ENCODE data around the gene PRDM16. TPM values are rescaled to one million over a fixed set of nuclear protein-coding genes. Genes with fewer than 3 reads are reported as not detected.

Gene PRDM16
- total and polyA plus RNA-seq, 2 of the 8 experiments (the other 6 are each of a cell fraction or from before 2014, with no cell fraction given): 0.39 to 0.43 TPM

GRCh38 chr1:3330771-3331245, 261.8 kb downstream of the PRDM16 start:
- no peak overlapping the region for H4K91ac ChIP-seq (replicated peaks; ENCODE audit: insufficient read length, low read length)
- H3K4me2 ChIP-seq (ENCODE audit: insufficient read depth in 1 of 2, low read depth in 2 of 2, low read length in 2 of 2): no peak overlapping the region
- H3K4me1 ChIP-seq (replicated peaks in 1 of 4; ENCODE audit: control insufficient read depth in 3 of 4, insufficient read depth in 4 of 4, low read length in 3 of 4): no peaks in the 10 kb centered on the region; a peak in 1 of 7 replicates
- no peak overlapping the region for H3K9ac ChIP-seq (replicated peaks in 1 of 4; ENCODE audit: extremely low read depth in 1 of 4, low read depth in 3 of 4, low read length in 3 of 4)
- H3K79me1 ChIP-seq (ENCODE audit: low read depth, low read length): no peaks in the 10 kb centered on the region
- H3K4ac ChIP-seq (replicated peaks; ENCODE audit: insufficient read length, low read depth, low read length): peak overlapping the region; percentile 29
- no peak overlapping the region for H3K23ac ChIP-seq (ENCODE audit: insufficient read length)
- H4K8ac ChIP-seq (ENCODE audit: extremely low read depth, insufficient read depth, low read length): no peak overlapping the region
- H2BK15ac ChIP-seq (ENCODE audit: low read length): no peak overlapping the region
- H2AK5ac ChIP-seq (ENCODE audit: low read depth, low read length): no peak overlapping the region
- no peaks in the 10 kb centered on the region for H3K36me3 ChIP-seq (ENCODE audit: control insufficient read depth in 2 of 4, insufficient read depth in 4 of 4, low read length in 3 of 4)
- no peaks in the 10 kb centered on the region for H3K23me2 ChIP-seq (ENCODE audit: low read depth, low read length)
- no peak overlapping the region for H2BK12ac ChIP-seq (ENCODE audit: low read depth, low read length)
- H3K18ac ChIP-seq (ENCODE audit: extremely low read depth, low read length): no peak overlapping the region
- no peaks in the 10 kb centered on the region for H3K27me3 ChIP-seq (replicated peaks in 1 of 4; ENCODE audit: control insufficient read depth in 3 of 4, extremely low read depth in 1 of 4, insufficient read depth in 3 of 4, low read length in 3 of 4)
- H3K14ac ChIP-seq (ENCODE audit: insufficient read length): no peak overlapping the region
- no peaks in the 10 kb centered on the region for H4K20me1 ChIP-seq (replicated peaks in 1 of 2; ENCODE audit: control insufficient read depth in 1 of 2, insufficient read depth in 2 of 2, low read length in 2 of 2)
- H3K4me3 ChIP-seq (ENCODE audit: extremely low read depth in 1 of 4, insufficient read depth in 2 of 4, low read depth in 3 of 4, low read length in 4 of 4): no peak overlapping the region
- FAIRE-seq (no peak), DNase-seq (ENCODE audit: low read depth in 1 of 2, low spot score in 2 of 2) (no peak)
- no peak overlapping the region for H3K27ac ChIP-seq (ENCODE audit: low read depth, low read length)
- WGBS, 2 experiments (ENCODE audit: extremely low coverage in 1 of 2, insufficient coverage in 1 of 2, insufficient read length in 1 of 2, insufficient replicate concordance in 2 of 2, low coverage in 1 of 2, low lambda C conversion rate in 2 of 2, missing lambda C conversion rate in 1 of 2): 81% methylated on average over 7 of the region's 11 CpGs; no CpG with 5 or more reads in 1 of the 2 experiments
- CTCF ChIA-PET (ENCODE audit: partially characterized antibody): interaction anchor here (1.3 to 1.8 kb wide), 2 partner anchors 19 to 79 kb away, joined by 3 to 8 read pairs; no protein-coding TSS in a partner anchor
- H2BK120ac ChIP-seq (replicated peaks; ENCODE audit: low read depth, low read length): no peak overlapping the region
- H3K9me3 ChIP-seq (ENCODE audit: insufficient read depth in 2 of 2, low read depth in 1 of 2, low read length in 1 of 2): no peaks in the 10 kb centered on the region; a peak in 1 of 4 replicates
- POLR2A ChIA-PET (ENCODE audit: partially characterized antibody): no interaction called here
- no peak overlapping the region for H2BK20ac ChIP-seq (ENCODE audit: low read length)
- no peaks in the 10 kb centered on the region for H3K79me2 ChIP-seq (ENCODE audit: control insufficient read depth in 1 of 2, insufficient read depth in 2 of 2, low read length in 2 of 2)
- H2AFZ ChIP-seq (ENCODE audit: low read length): no peak overlapping the region
- TF ChIP-seq MAFK (IDR thresholded peaks at IDR 0.05; ENCODE audit: low read depth, low read length) (no peak), CBX8 (IDR thresholded peaks at IDR 0.05; ENCODE audit: borderline replicate concordance, low read depth, low read length) (no peak), CREB1 (IDR thresholded peaks at IDR 0.05) (no peak), TBP (IDR thresholded peaks at IDR 0.05; ENCODE audit: low read depth, low read length) (no peak)
- H4K5ac ChIP-seq (ENCODE audit: insufficient read length, low read depth, low read length): no peak overlapping the region
- no peak overlapping the region for H2BK5ac ChIP-seq (ENCODE audit: low read depth, low read length)
- H3K56ac ChIP-seq (replicated peaks; ENCODE audit: insufficient read length, low read depth, low read length): no peak overlapping the region

Measured in H1 (cell line).